Measurements from ENCODE around the gene PARK7. TPM values are rescaled to one million over a fixed set of nuclear protein-coding genes. Genes with fewer than 3 reads are reported as not detected.
A peak's percentile ranks its signal among the peaks of the same experiment; 100 is the strongest.

Gene PARK7
- total RNA-seq, 1 donor from 2014 or later: 245 TPM

GRCh38 chr1:7984811-7985210 is 23.3 kb downstream of the PARK7 start:
- DNase-seq (ENCODE audit: low read depth): no peak

- no peak for DNase-seq (ENCODE audit: low read depth)
These were observed 24.5 kb downstream of the PARK7 start for GRCh38 chr1:7985851-7986612.

DNA sequence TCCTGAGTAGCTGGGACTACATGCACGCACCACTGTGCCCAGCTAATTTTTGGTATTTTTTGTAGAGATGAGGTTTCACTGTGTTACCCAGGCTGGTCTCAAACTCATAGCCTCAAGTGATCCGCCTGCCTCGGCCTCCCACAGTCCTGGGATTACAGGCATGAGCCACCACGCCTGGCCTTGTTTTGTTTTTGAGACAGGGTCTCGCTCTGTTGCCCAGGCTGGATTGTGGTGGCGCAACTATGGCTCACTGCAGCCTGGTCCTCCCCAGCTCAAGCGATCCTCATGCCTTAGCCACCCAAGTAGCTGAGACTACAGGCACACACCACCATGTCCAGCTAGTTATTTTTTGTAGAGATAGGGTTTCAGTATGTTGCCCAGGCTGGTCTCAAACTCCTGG is 26.0 kb downstream of the PARK7 start:
- DNase-seq (ENCODE audit: low read depth): no peak

DNA sequence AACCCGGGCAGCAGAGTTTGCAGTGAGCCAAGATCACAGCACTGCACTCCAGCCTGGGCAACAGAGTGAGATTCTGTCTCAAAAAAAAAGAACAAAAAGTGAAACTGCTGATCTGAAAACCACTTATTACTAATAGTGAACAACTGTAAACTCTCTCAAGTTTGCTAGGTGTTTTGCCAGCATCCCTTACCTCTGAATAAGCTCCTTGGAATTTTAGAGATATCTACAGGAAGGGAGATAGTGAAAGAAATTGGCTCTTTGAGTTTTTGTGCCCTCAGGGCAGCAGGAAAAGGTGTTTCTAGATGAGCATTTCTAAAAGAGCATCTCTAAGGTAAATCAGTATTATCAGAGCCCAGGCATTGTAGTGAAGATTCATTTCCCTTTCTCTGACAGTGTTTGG is 27.1 kb downstream of the PARK7 start:
- no peak for DNase-seq (ENCODE audit: low read depth)

GRCh38 chr1:7989762-7990428 is 28.4 kb downstream of the PARK7 start:
- no peak for DNase-seq (ENCODE audit: low read depth)

GRCh38 chr1:7991504-7992440 is 30.3 kb downstream of the PARK7 start:
- DNase-seq (ENCODE audit: low read depth): no peak

- no peak for DNase-seq (ENCODE audit: low read depth)
These were observed 31.4 kb downstream of the PARK7 start for GRCh38 chr1:7992885-7993284.

DNA sequence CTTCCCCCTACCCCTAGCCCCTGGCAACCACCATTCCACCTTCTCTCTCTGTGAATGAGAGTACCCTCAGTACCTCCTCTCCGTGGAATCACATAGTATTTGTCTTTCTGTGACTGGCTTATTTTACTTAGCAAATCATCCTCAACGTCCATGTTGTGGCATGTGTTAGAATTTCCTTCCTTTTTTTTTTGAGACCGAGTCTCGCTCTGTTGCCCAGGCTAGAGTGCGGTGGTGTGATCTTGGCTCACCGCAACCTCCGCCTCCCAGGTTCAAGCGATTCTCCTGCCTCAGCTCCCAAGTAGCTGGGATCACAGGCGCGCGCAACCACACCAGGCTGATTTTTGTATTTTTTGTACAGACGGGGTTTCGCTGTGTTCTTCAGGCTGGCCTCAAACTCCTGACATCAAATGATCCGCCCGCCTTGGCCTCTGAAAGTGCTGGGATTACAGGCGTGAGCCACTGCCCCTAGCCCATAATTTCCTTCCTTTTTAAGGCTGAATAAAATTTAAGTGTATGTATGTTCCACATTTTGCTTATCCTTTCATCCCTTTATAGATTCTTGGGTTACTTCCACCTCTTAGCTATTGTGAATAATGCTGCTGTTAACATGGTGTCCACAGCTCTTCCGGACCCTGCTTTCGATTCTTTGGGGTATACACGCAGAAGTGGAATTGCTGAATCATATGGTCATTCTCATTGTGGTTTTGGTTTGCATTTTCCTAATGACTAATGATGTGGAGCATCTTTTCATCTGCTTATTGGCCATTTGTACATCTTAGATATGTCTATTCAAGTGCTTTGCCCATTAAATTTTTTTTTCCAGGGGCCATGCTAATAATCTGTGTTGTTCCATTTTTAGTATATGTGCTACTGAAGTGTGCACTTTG is 32.3 kb downstream of the PARK7 start:
- DNase-seq (ENCODE audit: low read depth): no peak

GRCh38 chr1:7994827-7995226 is 33.3 kb downstream of the PARK7 start:
- no peak for DNase-seq (ENCODE audit: low read depth)

DNA sequence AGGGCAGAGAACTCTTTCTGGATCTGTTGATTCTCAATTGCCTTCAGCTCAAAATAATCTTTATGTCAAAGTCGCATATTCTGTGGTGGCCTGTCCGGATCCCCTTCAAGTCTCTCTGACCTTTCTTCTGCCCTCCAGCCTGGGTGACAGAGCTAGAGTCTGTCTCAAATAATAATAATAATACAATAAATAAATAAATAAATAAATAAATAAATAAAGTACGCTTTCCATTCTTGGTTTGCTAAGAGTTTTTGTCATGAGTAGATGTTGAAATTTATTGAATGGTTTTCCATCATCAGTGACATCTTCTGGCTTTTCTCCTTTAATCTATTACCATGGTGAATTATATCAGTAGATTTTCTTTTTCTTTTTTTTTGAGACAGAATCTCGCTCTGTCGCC is 33.9 kb downstream of the PARK7 start:
- DNase-seq (ENCODE audit: low read depth): no peak

- DNase-seq (ENCODE audit: low read depth): no peak
These were observed 40.9 kb downstream of the PARK7 start for GRCh38 chr1:8002329-8002910.

- no peak for DNase-seq (ENCODE audit: low read depth)
These were observed 41.4 kb downstream of the PARK7 start for GRCh38 chr1:8002921-8003320.

DNA sequence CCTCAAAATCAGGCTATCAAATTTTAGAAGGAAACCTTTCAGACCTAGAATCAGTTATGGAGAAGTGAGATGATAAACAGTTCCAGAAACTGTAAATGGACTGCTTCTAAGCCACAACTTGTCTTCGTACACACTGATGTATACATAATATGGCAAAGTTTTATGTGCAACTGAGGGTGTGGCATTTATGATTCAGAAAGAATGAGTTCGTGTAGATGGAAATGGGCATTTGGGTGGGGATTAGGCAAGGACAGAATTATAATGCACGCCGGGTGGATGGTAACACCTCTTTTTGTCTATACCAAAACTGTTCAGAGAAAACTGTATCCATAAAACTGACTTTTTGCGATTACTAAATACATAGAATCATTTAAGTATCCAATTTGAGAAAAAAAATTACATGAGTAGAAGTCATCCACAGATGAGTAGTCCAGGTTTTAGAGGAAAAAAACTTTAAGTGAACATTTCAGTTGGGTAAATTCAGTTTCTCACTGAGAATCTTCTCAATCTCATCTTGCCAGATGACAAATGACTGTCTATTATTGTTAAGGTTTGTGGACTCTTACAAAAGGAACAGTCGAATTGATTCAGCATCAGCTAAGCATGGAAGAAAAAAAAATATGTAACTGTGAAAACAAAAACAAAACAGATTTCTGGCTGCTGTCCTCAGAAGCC is 42.1 kb downstream of the PARK7 start:
- DNase-seq (ENCODE audit: low read depth): no peak

DNA sequence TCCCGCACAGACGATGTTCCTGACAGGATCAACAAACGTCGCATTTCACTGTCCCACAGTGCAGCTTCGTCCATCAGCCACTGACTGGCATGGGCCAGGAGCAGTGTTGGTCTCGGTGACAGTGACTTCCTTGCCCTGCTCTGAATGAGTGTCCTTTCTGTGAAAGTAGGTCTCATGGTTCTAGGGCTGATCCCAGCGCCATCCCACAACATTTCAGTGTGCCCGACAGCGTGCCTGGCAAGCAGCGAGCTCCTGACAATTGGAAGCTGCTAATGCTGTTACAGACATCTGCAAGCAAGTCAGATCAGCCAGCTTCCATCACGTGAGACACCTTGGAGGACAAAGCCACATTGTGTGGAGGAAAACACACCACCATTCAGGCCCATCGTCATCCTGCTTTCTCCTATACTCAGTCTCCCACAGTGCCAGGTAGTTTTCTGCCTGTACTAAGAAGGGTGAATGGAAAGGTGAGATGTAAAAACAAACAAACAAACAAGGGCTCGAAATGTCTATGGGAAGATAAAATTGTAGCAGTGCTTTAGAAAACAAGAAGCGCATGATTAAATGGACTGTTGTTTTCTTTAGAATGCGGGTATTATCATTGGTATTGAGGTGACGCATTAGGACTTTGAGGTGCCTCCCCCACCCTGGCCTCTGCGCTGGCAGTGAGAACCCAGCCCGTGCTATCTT is 42.7 kb downstream of the PARK7 start:
- DNase-seq (ENCODE audit: low read depth): no peak

DNA sequence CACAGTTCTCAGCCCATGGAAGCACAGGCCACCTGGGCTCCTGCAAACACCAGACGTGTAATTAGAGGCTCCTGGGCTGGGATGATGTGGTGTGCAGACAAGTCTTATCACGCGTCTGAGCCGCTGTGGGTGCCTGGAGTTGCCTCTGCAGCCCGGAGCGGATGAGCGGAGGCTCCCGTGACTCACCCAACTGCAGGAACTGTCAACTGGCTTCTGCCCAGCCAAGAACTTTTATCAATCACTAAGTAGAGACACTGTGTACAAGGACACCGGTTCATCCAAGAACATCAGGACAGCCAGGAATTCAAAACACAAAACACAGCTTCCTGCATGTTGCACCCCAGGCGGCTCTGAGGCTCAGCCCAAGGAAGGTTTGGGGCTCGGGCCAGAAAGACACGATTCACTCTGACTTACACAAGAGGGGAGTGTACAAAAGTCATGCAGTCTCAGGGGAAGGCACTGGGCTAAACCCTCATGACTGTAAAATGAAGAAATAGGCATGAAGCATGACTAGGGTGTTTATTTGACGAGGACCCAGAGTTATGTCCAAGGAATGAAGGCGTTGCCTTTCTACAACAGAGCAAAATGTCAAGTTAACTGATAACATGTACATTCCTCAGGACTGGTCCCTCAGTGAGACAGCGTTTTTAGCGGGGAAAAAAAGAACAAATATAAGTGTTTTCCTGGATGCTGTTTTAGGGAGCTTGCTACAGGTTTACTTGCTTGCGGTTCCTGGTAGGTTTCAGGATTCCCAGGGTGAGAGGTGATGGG is 43.5 kb downstream of the PARK7 start:
- peak; percentile 86 for DNase-seq (ENCODE audit: low read depth)

DNA sequence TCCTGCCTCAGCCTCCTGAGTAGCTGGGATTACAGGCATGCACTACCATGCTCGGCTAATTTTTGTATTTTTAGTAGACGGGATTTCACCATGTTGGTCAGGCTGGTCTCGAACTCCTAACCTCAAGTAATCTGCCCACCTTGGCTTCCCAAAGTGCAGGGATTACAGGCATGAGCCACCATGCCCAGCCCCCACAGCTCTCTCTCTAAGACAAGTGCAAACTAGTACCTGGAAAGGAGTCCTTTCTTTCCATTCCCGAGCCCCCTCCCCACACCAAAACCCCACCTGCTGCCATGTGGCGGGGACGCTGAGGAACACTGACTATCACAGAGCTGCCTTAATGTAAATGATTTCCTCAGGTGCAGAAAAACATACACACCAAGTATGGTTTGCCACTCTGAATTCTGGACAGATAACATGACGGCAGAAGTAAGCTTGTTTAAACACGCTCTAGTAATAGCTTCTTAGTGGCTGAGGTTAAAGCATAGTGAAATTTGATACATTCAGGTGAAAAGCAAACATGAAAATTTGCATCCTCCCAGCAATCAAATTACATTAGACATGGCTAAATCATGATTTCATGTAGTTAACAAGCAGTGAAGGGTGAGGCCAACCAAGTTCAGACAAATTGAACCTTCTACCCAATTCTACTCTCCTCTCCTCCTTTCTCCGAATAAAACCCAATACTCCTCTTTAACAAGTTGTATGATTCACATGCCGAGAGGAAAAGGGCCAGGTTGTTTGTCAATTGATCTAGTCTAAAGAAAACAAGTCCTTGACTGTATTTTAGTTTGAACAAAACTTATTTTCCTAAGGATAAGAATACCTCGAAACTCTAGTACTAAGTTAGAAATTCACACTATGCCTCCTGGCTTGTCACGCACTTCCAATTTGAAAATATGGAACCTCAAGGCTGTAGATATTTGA is 44.8 kb downstream of the PARK7 start:
- no peak for DNase-seq (ENCODE audit: low read depth)

GRCh38 chr1:8009043-8010002 is 47.8 kb downstream of the PARK7 start:
- DNase-seq (ENCODE audit: low read depth): no peak

All from renal cortical epithelial cell (primary cell).